Tibial nerve (tissue), 4 donors: ENCODE results near the gene NFIL3. TPM values are rescaled to one million over a fixed set of nuclear protein-coding genes. Genes with fewer than 3 reads are reported as not detected.

ENCODE experiments used
- DNase-seq, 2 donors: peaks; one replicate each; pipeline ENCODE4 v3.0.0-alpha.2; 2019; ENCODE audit warnings: low spot score in 2 of 2
- H3K27ac ChIP-seq, 4 donors: fragments of 200-600 bp; sonication (generic) in 3 of 4; one replicate each; pipeline ENCODE4 v1.5.1; 2017 to 2019; ENCODE audit warnings: mild to moderate bottlenecking in 1 of 4
- H3K27me3 ChIP-seq, 2 donors: fragments of 200-600 bp; sonication (generic) in 1 of 2; one replicate each; pipeline versions ENCODE4 v1.5.1 to v1.6.0; 2017 to 2019
- H3K36me3 ChIP-seq, 3 donors: fragments of 200-600 bp; sonication (generic); one replicate each; pipeline ENCODE4 v1.5.1; 2018 to 2019
- H3K4me1 ChIP-seq, 4 donors: fragments of 200-600 bp; sonication (generic) in 3 of 4; one replicate each; pipeline ENCODE4 v1.5.1; 2017 to 2019
- H3K4me3 ChIP-seq, 4 donors: fragments of 200-600 bp; sonication (generic) in 3 of 4; one replicate each; pipeline ENCODE4 v1.5.1; 2017 to 2019; ENCODE audit warnings: mild to moderate bottlenecking in 1 of 4, moderate library complexity in 1 of 4
- H3K9me3 ChIP-seq, 4 donors: fragments of 200-600 bp; sonication (generic) in 3 of 4; one replicate each; pipeline ENCODE4 v1.5.1; 2017 to 2019
- EP300 ChIP-seq, 2 donors: sonication (generic); formaldehyde crosslinking; IDR thresholded peaks; one replicate each; pipeline ENCODE4 v1.6.1; 2017; ENCODE audit warnings: antibody characterized with exemption in 2 of 2, mild to moderate bottlenecking in 1 of 2
- POLR2A ChIP-seq, 2 donors: fragments of 450-650 bp; IDR thresholded peaks; one replicate each; pipeline ENCODE4 v1.6.1; 2017; ENCODE audit warnings: antibody characterized with exemption in 2 of 2, mild to moderate bottlenecking in 2 of 2, moderate library complexity in 2 of 2
- whole genome bisulfite sequencing, 2 donors: methylation state at CpG; one replicate each; pipeline ENCODE4 v1.1.5; 2018; 5-methylcytosine and 5-hydroxymethylcytosine counted together
- total RNA-seq, 4 donors: library from RNA; depleted of rRNA; stranded (reverse); fragments of >200 nt; gene quantifications; one replicate each; pipeline ENCODE4 v1.1.0, GENCODE V29; 2016
- TF ChIP-seq, protein P1 (sequence below), 5 experiments: fragments of 200-600 bp in 3 of 5; fragments of 450-650 bp in 2 of 5; sonication (generic) in 3 of 5; IDR thresholded peaks; one replicate each; pipeline ENCODE4 v1.5.1; 2016 to 2019; ENCODE audit warnings: antibody characterized with exemption in 5 of 5, mild to moderate bottlenecking in 3 of 5, moderate library complexity in 2 of 5

The NFIL3 gene
- total RNA-seq, 4 donors from 2014 or later, result 53.3 to 65.1 (median 57.3) TPM

DNA sequence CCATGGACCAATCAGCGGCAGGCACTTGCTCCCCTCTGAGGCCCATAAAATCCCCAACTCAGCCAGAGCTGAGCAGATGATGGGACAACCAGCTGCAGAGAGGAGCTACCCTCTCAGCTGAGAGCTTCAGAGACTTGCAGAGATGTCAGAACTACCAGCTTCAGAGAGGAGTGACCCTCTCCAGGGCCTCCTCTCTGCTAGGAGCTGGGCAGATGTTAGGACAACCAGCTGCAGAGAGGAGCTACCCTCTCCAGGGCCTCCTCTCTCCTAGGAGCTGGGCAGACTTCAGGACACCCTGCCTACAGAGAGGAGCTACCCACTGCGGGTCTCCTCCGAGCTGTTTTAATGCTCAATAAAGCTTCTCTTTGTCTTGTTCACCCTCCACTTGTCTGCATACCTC lies 58.9 kb downstream of the NFIL3 start:
- H3K36me3 ChIP-seq, result no peaks in the 10 kb centered on the region
- no peak for DNase-seq
- TF ChIP-seq POLR2A (IDR thresholded peaks at IDR 0.05) (no peak), EP300 (IDR thresholded peaks at IDR 0.05) (no peak)
- TF ChIP-seq, protein P1, sequence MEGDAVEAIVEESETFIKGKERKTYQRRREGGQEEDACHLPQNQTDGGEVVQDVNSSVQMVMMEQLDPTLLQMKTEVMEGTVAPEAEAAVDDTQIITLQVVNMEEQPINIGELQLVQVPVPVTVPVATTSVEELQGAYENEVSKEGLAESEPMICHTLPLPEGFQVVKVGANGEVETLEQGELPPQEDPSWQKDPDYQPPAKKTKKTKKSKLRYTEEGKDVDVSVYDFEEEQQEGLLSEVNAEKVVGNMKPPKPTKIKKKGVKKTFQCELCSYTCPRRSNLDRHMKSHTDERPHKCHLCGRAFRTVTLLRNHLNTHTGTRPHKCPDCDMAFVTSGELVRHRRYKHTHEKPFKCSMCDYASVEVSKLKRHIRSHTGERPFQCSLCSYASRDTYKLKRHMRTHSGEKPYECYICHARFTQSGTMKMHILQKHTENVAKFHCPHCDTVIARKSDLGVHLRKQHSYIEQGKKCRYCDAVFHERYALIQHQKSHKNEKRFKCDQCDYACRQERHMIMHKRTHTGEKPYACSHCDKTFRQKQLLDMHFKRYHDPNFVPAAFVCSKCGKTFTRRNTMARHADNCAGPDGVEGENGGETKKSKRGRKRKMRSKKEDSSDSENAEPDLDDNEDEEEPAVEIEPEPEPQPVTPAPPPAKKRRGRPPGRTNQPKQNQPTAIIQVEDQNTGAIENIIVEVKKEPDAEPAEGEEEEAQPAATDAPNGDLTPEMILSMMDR (IDR thresholded peaks at IDR 0.05), result no peak
- H3K9me3 ChIP-seq, result no peaks in the 10 kb centered on the region
- no peak overlapping the region for H3K4me3 ChIP-seq
- H3K4me1 ChIP-seq, result peaks cover 0 to 19% (median 8%) of the 10 kb centered on the region in 4 donors
- H3K27me3 ChIP-seq, result no peaks in the 10 kb centered on the region
- H3K27ac ChIP-seq, result no peak overlapping the region
- WGBS, 2 donors, result 92 to 98% methylated on average over 3 of the region's 3 CpGs

DNA sequence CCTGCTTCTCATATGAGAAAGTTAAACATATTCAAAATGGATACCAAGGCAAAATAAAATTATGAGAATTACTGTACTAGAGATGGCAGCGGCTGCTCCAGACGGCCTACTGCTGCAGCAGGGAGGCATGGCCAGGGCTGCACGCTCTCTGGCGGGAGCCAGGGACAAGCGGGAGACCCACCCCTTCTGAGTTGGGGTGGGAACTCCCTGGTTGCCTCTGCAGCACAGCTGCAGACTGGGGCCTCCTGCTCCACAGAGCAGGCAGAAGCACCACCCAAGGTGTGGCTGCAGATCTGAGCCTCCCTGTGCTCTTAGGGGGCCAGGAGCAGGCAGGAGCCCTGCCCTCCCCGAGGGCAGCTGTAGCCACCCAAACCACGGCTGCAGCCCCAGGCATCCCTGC lies 59.6 kb downstream of the NFIL3 start:
- no peak for DNase-seq
- 86 to 87% methylated on average over 5 of the region's 7 CpGs for WGBS, 2 donors
- no peak overlapping the region for H3K27ac ChIP-seq

DNA sequence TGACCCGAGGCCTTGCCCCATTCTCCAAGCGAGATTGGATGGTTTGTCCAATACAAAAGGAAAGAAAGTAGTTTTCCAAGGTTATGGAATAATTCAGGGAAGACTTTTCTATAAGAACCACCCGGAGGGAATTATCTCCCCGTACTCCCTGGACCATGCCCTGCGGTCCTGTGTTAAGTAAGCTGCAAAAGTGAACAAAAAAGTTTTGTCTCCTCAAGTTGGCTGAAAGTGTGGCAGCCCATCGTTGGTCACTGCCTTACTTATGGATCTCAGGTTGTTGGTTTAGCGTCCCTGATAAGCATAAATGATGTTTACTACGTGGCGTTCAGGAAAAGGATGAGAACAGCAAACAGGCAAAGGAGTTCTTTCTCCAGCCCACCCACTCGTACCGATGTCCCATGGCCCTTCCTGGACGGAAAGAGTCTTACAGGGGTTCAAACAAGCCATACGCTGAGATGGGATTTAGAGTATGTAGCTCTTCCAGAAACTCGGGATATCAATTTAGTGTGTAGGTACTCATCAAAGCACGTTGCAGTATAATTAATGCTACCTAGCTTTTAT lies 61.5 kb downstream of the NFIL3 start:
- no peaks in the 10 kb centered on the region for H3K27me3 ChIP-seq
- WGBS, 2 donors, result 38 to 42% methylated on average over 14 to 15 of the region's 15 CpGs
- no peak for TF ChIP-seq POLR2A (IDR thresholded peaks at IDR 0.05)
- TF ChIP-seq EP300 (IDR thresholded peaks at IDR 0.05), result no peak
- TF ChIP-seq, protein P1 (IDR thresholded peaks at IDR 0.05), result no peak
- no peak for DNase-seq
- H3K27ac ChIP-seq, result peak overlapping the region; percentile 90 to 97 (median 94)
- no peaks in the 10 kb centered on the region for H3K9me3 ChIP-seq
- H3K4me1 ChIP-seq, result peaks cover 0 to 43% (median 13%) of the 10 kb centered on the region in 4 donors
- no peaks in the 10 kb centered on the region for H3K36me3 ChIP-seq
- H3K4me3 ChIP-seq, result peak overlapping the region; percentile 80 to 99 (median 93)

More for the DNA sequence above, 59.6 kb downstream of the NFIL3 start:
- no peak overlapping the region for H3K4me3 ChIP-seq
- no peaks in the 10 kb centered on the region for H3K36me3 ChIP-seq
- no peaks in the 10 kb centered on the region for H3K9me3 ChIP-seq
- TF ChIP-seq, protein P1 (IDR thresholded peaks at IDR 0.05), result no peak
- TF ChIP-seq EP300 (IDR thresholded peaks at IDR 0.05) (no peak), POLR2A (IDR thresholded peaks at IDR 0.05) (no peak)
- H3K4me1 ChIP-seq, result peaks cover 0 to 25% (median 12%) of the 10 kb centered on the region in 4 donors
- no peaks in the 10 kb centered on the region for H3K27me3 ChIP-seq

DNA sequence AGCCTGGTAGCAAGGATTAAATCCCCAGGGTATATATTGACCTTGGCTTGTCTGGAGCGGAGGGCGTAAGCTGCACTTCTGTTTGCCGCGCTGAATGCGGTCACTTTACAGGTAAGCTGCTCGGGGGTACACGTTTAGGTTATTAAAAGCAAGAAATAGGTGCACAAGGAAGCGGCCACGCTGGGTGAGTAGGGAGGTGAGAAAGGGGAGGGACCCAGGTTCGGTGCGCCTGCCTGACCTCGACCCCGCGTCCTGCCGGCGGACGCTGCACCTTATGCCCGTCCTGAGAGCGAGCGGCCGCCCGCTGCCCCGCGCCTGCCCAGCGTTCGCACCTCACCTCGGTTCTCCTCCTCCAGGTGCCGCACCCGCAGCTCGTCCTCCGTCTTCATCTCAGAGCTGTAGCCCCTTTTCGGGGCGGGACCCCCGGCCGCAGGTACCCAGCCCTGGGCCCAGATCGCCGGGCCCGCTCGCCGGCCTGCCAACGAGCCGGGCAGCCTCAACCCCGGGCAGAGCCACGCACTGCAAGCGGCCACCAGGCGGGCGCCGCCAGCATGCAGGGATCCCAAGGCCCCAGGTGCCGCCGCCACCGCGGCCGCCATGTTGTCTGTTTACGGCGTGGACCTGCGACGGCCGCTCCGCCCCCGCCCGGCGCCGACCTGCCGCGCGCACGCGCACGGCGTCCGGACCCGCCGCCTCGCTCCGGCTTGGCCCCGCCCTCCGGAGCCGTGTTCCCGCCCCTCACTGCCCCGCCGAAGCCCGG lies 62.2 kb downstream of the NFIL3 start, which contains the start of gene AUH:
Gene AUH (minus strand): TSS at position 628 of the 760 bp plus-strand sequence. CDS start 29 bp downstream, at position 599.
- Histone ChIP-seq H3K4me1 (peaks cover 0 to 49% (median 13%) of the 10 kb centered on the region in 4 donors), H3K27ac (peak within 1 kb of the TSS; percentile 90 to 97 (median 94)), H3K36me3 (no peaks in the 10 kb centered on the region), H3K27me3 (no peaks in the 10 kb centered on the region), H3K9me3 (no peaks in the 10 kb centered on the region), H3K4me3 (peak within 1 kb of the TSS; percentile 80 to 99 (median 93))
- WGBS, 2 donors, result 0 to 1% methylated on average over 48 to 73 of the region's 82 CpGs
- TF ChIP-seq EP300 (IDR thresholded peaks at IDR 0.05) (peak in 1 of 2 donors; percentile 52), POLR2A (IDR thresholded peaks at IDR 0.05) (peak; percentile 80 to 86)
- TF ChIP-seq, protein P1 (IDR thresholded peaks at IDR 0.05), result peak in 2 of 5 experiments; percentile 34 to 44
- DNase-seq, result peak; percentile 67 to 70
